ENCODE results near the gene EBF3. TPM values are rescaled to one million over a fixed set of nuclear protein-coding genes. Genes with fewer than 3 reads are reported as not detected.

Gene EBF3
- total RNA-seq, 1 donor from 2014 or later, result 0.53 TPM

DNA sequence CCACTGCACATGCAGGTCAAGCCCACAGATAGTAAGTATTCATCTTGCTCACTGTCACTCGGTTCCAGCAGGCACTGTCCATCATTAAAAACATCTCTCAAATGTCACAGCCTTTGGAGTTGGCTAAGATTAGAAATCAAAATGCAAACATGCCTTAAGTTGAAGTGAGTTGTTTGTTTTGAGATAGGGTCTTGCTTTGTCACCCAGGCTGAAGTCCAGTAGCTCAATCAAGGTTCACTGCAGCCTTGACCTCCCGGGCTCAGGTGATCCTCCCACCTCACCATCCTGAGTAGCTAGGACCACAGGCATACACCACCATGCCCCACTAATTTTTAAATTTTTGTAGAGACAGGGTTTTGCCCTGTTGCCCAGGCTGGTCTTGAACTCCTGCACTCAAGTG, 98.1 kb downstream of the EBF3 start:
- intact Hi-C loops (cut with DNase I), result no loop called here
- H3K27ac ChIP-seq, result no peak overlapping the region

DNA sequence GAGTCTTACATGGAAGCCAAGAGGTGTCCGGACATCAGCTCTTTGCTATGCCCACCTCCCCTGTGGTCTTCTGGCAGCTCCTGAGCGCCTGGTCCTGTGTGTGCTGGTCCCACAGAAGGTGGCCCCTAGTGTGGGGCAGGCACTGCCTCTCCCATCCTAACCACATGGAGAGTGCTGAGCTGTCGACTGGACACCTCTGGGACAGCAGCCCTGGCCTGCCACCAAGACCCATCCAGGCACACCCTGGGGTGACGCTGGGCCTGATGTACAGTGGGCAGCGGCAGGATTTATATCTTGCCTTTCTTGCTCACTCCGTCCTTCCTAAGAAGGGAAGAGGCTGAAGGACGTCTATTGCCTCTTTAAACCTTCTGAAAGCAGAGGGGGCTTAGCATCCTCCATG, 98.7 kb downstream of the EBF3 start:
- no peaks in the 10 kb centered on the region for H3K4me1 ChIP-seq
- peaks cover 4% of the 10 kb centered on the region for H3K27me3 ChIP-seq (ENCODE audit: low read depth)
- intact Hi-C loops (cut with DNase I), result no loop called here
- H3K4me3 ChIP-seq, result no peak overlapping the region
- no peak overlapping the region for H3K27ac ChIP-seq
- DNase-seq (no peak), ATAC-seq (no peak)
- no peaks in the 10 kb centered on the region for H3K9me3 ChIP-seq
- TF ChIP-seq, protein P1, sequence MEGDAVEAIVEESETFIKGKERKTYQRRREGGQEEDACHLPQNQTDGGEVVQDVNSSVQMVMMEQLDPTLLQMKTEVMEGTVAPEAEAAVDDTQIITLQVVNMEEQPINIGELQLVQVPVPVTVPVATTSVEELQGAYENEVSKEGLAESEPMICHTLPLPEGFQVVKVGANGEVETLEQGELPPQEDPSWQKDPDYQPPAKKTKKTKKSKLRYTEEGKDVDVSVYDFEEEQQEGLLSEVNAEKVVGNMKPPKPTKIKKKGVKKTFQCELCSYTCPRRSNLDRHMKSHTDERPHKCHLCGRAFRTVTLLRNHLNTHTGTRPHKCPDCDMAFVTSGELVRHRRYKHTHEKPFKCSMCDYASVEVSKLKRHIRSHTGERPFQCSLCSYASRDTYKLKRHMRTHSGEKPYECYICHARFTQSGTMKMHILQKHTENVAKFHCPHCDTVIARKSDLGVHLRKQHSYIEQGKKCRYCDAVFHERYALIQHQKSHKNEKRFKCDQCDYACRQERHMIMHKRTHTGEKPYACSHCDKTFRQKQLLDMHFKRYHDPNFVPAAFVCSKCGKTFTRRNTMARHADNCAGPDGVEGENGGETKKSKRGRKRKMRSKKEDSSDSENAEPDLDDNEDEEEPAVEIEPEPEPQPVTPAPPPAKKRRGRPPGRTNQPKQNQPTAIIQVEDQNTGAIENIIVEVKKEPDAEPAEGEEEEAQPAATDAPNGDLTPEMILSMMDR (IDR thresholded peaks at IDR 0.05), result no peak
- no peaks in the 10 kb centered on the region for H3K36me3 ChIP-seq

More for the DNA sequence above, 98.1 kb downstream of the EBF3 start:
- Histone ChIP-seq H3K27me3 (ENCODE audit: low read depth) (peaks cover 5% of the 10 kb centered on the region), H3K9me3 (no peaks in the 10 kb centered on the region), H3K4me1 (no peaks in the 10 kb centered on the region), H3K4me3 (no peak overlapping the region), H3K36me3 (no peaks in the 10 kb centered on the region)
- TF ChIP-seq, protein P1 (IDR thresholded peaks at IDR 0.05), result no peak
- ATAC-seq (no peak), DNase-seq (no peak)

DNA sequence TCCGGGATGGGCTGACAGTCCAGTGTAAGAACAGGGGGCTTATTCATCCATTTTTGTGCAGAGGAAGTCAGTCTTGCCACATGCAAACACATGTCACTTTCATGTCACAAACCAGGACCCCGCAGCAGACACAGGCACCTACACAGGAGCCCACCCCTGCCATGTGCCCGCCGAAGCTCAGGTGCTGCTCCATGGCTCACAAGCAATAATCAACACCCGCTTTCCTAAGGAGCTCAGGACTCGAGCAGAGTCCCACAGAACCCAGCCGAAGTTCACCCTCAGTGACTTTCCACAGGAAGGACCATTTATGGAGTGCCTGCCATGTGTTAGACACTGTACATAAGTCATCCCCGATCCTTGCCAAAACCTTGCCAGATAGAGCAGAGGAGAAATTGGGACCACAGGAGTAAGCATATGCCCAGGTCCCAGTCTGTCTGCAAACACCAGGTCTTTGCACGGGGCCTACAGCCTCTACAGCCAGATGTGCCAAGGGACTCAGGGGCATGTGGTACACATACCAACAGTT, 99.4 kb downstream of the EBF3 start:
- Histone ChIP-seq H3K27ac (no peak overlapping the region), H3K27me3 (ENCODE audit: low read depth) (no peaks in the 10 kb centered on the region), H3K4me1 (no peaks in the 10 kb centered on the region), H3K36me3 (no peaks in the 10 kb centered on the region), H3K9me3 (no peaks in the 10 kb centered on the region), H3K4me3 (no peak overlapping the region)
- DNase-seq (no peak), ATAC-seq (no peak)
- intact Hi-C loops (cut with DNase I), result no loop called here
- TF ChIP-seq, protein P1 (IDR thresholded peaks at IDR 0.05), result no peak

- no peaks in the 10 kb centered on the region for H3K4me1 ChIP-seq
Observed at GRCh38 chr10:129864082-129864481, 100.0 kb downstream of the EBF3 start.

DNA sequence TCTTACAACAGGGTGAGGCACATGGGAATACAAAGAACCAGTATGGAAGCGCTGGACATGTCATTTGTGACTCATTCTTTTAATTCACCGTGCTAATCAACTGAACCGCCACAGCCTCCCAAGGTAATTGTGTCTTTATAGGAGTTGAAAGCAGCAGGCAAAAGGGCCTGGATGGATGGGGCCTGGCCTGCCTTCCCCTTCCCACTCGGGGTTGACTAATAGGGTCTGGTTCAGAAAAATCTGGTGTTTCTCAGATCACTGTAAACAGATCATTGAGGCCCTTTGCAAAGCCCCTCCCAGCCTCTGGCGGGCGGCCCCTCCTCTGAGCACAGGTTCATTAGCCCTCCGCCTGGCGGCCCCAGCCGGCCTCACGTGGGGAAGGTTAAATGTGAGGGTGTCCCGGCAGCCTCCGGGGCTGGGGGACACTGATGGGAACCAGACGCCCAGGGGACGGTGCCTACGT, 100.8 kb downstream of the EBF3 start:
- TF ChIP-seq, protein P1 (IDR thresholded peaks at IDR 0.05), result no peak
- Histone ChIP-seq H3K27ac (no peak overlapping the region), H3K9me3 (no peaks in the 10 kb centered on the region), H3K4me3 (no peak overlapping the region), H3K27me3 (ENCODE audit: low read depth) (no peaks in the 10 kb centered on the region), H3K36me3 (no peaks in the 10 kb centered on the region), H3K4me1 (no peaks in the 10 kb centered on the region)
- intact Hi-C loops (cut with DNase I), result no loop called here
- DNase-seq, result no peak
- no peak for ATAC-seq

More at GRCh38 chr10:129864082-129864481, 100.0 kb downstream of the EBF3 start:
- intact Hi-C loops (cut with DNase I), result no loop called here
- H3K27ac ChIP-seq, result no peak overlapping the region
- ATAC-seq, result no peak
- H3K4me3 ChIP-seq, result no peak overlapping the region
- DNase-seq, result no peak
- no peaks in the 10 kb centered on the region for H3K9me3 ChIP-seq
- H3K36me3 ChIP-seq, result no peaks in the 10 kb centered on the region
- TF ChIP-seq, protein P1 (IDR thresholded peaks at IDR 0.05), result no peak
- H3K27me3 ChIP-seq (ENCODE audit: low read depth), result no peaks in the 10 kb centered on the region

Data from lower lobe of right lung (tissue), 2 donors.